DMS153 treated with DMSO at 0.1 percent for 48 hours (cell line): ENCODE measurements around the gene DAGLA.

Source experiments
- DNase-seq: peaks from one replicate; lab custom pipeline; 2025; ENCODE audit not compliant: unreplicated experiment; lab: John Stamatoyannopoulos, UW

The DAGLA gene

DNA sequence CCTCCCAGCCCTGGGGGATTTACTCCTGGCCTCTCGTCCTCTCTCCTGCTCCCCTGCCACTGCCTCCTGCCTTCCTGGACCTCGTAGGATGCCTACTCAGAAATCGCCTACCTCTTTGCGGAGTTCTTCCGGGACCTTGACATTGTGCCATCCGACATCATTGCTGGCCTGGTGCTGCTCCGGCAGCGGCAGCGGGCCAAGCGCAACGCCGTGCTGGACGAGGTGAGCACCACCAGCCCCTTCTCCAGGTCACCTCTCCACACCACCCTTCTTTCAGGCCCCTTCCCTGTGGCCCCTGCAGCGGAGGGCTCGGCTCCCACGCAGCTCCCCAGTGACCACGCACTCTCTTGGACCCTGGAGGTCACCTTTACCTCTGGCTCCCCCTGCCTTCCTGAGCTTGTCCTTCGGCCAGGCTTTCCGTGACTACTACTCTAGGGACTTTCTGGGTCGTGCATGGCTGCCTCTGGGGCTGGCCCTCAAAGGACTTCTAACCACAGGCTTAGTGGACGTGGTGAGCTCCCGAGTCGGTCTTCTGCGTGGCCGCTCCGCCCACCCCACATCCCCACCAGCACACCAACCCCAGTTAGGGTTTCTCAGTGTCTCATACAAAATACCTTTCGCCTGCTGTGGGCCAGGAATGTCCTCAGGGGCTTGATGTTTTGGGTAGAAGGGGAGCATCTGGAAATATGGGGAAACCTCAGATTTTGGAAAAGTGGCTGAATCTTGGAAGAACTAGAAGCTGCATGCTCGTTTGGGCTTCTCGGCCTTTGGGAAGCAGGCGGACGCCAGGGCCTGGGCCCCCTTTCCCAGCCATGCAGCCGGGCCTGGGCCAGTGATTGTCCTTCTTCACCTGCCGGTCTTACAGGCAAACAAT is 48.1 kb downstream of the DAGLA start:
- DNase-seq, result no peak

DNA sequence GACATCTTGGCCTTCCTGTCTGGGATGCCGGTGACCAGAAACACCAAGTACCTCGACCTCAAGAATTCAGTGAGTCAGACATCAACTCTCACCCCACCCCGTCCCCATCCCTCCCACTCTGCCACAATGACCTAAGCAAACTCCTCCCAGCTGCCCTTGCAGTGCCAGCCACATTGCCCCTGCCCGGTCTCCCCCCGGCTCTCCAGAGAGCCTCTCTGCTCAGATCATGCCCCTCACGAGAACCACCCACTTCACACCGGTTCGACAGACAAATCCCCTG is 48.7 kb downstream of the DAGLA start:
- no peak for DNase-seq

DNA sequence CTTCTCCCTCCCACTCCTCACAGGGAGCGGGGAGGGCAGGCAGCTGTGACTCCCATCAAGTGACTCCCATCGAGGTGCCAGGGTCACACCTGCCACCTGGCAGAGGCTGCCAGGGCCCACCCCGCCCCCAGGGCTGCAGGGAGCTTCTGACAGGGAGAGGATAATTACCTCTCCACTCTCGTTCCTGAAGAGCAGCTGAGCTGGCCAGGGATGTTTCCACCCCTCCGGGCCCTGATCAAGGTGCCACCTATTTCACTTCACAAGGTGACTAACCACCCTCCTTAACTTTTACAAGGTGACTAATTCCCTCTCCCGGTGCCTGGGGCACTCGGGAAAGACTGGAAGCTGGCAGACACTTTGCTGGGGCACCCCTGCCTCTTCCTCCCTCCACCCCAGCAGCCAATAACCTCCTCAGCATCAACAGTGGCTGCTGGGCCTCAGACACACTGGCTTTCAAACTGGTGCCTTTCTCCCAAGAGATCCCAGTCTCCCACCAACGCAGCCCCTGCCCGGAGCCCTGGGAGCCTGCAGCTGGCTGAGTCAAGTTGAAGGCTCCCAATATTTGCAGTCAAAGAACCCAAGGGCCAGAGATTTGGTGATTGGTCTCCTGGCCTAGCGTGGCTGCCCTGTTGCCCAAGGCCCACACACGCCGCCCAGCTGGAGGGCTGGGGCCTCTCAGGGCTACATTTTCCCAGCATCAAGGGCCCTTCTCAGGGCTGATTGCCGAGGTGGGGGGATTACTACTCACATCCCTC is 50.2 kb downstream of the DAGLA start:
- DNase-seq, result peak; percentile 87

DNA sequence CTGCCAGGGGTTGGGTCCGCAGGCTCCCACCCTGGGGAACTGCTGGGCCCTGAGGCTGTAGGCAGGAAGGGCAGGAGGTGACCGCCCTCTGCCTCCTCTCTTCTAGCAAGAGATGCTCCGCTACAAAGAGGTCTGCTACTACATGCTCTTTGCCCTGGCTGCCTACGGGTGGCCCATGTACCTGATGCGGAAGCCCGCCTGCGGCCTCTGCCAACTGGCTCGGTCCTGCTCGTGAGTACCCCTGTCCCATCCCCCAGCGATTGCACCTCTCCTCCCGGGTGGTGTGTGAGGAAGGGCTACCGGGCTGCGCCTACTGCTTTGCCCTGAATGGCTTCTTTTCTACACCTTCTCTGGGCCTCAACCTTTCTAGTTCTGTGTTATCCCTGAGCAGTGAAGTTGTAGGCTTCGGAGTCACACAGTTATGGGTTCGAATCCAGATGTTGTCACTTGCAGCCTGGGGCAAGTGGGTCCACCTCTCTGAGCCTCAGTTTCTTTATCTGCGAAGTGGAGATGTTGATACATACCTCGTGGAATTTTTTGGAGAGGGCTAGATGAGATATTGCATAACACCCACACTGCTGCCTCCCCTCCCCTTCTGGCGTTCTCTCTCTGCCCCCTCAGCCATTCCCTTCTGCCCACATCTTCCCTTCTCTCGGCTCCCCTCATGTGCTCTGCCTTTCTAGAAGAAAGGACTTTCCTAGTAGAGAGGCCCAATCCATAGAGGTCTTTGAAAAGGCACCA is 51.2 kb downstream of the DAGLA start:
- no peak for DNase-seq

DNA sequence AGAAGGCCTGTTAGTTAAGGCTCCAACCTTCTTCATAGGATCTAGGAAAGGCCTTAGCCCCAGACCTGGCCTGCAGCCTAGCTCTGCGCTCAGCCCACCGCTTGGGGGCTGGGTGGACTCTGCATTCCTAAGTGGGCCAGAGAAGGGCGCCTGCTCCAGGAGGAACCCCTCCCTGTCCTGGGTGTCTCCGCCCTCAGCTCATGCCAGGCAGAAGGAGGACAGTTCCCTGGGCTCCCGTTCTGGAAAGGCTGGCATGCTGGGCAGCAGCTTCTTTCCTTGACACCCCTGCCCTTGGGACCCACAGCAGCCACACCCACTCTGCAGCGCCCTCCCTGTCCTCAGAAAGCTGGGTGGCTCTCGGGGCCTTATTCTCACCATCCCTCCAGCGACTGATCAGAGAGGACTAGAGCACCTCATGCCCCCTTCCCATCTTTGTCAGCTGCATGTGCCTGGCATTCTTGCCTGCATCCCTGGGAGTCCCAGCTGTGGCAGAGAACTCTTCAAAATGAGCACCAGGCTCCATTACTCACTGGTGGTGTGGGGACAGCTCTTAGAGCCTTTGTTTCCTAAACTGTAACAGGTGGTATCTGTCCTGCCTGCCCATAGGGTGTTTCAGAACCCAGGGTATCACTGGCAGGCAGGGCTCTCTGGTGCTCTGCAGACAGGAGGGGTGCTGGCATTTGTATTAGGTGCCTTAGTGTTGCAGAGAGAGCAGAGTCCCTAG is 51.9 kb downstream of the DAGLA start:
- no peak for DNase-seq

DNA sequence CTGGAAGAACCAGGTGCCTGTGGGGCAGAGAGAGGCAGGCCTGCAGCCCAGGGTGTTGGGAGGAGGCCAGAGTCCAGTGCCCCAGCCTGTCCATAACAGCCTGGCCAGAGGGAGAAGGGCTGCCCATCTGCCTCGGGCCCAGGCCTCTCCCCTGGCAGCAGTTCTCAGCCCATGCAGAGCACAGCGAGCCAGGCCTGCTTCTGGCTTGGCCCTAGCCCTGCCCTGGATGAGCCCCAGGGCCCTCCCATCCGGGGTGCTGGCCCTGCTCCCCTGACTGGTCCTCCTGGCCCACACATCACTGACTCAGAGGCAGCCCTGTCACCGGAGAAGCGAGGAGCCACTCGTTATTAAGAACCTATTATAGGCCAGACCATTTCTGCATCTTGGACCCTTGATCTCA is 52.5 kb downstream of the DAGLA start:
- DNase-seq, result no peak

DNA sequence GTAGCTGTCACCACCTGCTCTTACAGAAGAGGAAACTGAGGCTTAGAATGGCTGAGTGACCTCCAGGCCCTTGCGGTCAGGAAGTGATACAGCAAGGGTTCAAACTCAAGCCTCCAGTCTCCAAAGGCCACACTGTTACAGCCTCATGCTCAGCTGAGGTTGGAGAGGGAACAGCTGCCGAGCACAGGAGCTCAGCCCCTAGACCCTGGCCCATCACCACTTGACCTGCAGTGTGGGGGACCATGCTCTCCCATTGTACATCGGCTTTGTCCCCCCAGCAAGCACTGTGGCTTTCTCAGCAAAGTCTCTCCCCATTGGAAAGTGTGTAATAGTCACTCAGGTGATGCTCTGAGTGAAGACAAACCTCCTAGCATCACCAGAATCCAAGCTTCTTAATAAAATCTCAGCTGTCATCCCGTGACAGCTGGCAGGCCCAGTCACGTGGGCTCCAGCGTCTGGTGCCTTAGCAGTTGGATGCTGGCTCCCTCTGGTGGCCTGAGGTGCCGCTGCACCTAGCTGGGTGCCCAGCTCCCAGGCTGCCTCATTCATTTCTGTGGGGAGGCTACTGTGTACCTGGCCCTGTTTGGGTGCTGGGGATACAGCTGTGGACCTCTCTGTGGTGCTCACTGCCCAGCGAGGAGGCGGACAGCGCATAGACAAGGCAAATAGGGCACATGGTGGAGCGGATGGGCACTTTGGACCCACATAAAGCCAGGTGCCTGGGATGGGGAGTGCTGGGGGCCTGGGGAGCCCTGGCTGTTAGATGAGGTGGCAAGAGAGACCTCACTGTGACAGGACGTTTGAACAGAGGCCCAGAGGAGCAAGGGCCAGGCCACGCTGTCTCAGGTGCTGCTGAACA is 53.2 kb downstream of the DAGLA start:
- peak; percentile 35 for DNase-seq

DNA sequence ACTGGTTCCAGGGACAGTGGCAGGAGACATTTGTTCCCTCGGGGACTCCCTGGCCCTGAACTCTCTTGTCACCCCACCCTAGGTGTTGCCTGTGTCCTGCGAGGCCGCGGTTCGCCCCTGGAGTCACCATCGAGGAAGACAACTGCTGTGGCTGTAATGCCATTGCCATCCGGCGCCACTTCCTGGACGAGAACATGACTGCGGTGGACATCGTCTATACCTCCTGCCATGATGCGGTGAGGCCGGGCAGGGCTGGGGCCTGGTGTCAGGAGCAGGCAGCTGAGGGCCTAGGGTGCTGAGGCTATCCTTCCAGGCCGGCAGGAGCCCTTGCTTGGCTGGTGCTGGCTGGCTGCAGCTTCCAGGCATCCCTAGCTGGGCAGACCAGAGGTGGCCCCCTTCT is 54.6 kb downstream of the DAGLA start:
- DNase-seq, result no peak

DNA sequence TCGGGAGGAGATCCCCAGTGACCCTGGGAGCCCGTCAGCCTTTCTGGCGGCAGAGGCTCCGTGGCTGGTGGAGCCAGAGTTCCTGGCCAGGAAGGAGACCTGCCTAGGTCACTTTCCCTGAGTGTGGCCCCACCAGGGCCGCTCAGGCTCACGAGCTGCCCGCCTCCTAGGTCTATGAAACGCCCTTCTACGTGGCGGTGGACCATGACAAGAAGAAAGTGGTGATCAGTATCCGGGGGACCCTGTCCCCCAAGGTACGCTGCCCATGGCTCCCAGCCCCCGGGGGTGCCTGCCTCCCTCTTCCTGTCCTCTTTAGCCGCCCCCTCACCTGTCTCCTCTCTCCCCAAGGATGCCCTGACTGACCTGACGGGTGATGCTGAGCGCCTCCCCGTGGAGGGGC is 55.2 kb downstream of the DAGLA start:
- DNase-seq, result no peak

DNA sequence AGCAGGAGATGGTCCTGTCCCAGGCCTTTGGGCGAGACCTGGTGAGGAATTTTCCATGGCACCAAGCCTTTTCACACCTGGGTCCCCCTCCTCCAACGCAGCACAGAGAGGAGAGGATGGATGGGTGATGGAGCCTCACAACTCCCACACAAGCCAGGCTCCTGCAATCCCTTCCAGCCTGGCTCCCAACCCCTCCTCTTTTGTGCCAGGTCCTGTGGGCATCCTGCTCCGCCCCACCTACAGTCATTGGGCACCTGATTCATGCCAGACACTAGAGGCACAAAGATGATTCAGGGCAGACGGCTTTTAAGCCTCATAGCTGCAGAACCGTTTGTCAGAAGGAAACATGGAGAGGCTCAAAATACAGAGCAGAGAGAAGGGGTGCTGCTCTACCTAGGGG is 56.1 kb downstream of the DAGLA start:
- DNase-seq, result no peak

DNA sequence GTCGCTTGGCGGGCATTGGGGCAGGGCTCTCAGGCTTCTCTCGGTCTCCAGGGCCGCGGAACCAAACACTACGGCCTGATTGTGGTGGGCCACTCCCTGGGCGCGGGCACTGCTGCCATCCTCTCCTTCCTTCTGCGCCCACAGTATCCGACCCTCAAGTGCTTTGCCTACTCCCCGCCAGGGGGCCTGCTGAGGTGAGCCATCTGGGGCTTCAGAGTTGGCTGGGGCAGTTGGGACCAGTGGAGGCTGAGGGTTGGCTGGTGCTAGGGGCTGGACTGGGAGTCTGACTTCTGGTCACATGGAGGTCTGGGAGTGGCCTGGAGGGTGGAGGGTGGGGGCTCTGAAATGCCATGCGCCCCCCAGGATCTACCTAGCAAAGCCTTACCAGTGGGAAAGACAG is 56.9 kb downstream of the DAGLA start:
- DNase-seq, result no peak

DNA sequence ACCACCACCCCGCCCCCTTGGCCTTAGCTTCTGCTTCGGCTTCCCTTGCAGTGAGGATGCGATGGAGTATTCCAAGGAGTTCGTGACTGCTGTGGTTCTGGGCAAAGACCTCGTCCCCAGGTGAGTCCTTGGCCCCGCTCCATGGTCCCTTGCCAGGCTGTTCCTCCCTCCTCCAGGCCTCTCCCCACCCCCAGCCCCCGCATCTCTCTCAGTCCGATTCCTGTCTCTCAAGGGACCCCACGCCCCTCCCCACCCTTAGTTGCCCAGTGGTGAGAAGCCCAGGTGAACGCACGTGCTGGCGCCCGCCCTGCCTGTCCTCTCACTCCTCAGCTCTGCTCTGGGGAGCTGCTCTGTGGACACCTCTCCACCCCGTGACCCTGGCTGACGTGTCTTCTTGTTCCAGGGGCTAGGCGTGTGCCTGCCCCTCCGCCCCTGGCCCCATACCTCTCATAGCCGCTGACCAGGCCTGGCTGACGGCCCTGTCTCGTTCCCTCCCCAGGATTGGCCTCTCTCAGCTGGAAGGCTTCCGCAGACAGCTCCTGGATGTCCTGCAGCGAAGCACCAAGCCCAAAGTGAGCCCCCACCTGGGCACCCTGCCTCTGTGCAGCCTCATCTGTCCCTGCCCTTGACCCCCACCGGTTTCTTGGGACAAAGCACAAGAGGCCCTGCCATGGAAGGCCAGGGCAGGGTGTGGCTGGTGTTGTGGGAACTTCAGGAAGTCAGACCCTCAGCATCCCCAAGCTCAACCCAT is 57.6 kb downstream of the DAGLA start:
- DNase-seq, result no peak

DNA sequence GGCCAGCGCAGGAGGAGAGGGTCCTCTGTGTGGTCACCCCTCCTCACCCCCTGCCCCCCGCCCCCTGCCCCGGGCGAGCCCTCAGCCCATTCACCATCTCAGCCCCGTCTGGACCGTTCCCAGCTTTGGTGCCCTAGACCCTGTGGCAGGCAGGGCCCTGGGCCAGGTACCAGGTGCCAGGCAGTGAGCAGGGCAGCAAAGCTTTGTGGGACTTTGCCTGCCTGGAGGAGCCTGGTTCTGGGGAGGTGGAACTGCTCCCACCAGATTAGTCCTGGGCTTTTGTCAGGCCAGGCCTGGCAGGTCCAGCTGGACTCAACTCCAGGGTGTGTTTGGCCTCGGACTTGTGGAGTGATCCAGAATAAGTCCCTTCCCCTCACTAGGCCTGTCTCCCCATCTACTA is 58.6 kb downstream of the DAGLA start:
- DNase-seq, result no peak

DNA sequence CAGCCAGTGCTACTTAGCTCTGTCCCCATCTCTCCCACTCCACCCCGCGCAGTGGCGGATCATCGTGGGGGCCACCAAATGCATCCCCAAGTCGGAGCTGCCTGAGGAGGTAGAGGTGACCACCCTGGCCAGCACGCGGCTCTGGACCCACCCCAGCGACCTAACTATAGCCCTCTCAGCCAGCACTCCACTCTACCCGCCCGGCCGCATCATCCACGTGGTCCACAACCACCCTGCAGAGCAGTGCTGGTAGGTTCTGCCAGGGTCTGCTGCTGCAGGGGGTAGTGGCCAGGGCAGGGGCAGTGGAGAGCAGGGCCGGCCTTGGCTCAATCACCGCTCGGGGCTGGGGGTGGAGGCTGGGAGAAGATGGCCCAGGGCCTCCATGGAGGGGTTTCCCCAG is 59.2 kb downstream of the DAGLA start:
- no peak for DNase-seq

DNA sequence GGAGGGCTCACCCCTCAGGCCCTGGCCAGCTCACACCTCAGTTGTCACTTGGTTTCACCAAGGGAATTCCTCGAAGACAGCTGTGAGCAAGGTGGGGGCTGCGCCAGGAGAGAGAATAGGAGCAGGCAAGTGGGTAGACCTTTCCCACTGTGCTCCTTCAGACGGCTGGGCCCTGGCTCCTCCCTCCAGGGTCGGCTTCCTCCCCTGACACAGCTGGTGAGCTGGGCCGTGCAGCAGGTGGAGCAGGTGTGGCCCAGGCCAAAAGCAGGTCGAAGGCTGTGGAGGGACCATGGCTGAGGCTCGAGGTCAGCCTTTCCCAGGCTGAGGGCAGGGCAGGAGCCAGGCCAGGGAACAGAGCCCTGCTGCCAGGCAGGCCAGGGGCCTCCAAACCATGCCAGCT is 59.8 kb downstream of the DAGLA start:
- DNase-seq, result no peak

DNA sequence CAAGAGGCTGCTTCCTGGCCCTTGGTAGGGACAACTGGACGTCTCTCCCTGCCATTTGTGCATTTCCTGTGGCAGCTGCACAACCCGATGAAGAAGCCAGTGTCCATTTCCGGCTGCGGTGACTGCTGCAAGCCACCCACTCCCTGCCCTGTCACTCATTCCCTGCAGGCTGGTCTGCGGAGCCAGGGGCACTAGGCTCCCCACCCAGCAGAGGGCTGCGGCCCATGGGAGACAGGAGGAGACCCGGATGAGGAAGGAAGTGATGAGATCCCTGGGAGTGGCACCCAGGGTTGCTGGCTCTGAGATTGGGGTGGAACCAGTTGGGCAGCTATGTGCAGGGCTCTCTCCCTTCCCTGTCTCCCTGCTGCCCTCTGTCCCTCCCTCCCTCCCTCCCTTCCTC is 62.2 kb downstream of the DAGLA start:
- no peak for DNase-seq

DNA sequence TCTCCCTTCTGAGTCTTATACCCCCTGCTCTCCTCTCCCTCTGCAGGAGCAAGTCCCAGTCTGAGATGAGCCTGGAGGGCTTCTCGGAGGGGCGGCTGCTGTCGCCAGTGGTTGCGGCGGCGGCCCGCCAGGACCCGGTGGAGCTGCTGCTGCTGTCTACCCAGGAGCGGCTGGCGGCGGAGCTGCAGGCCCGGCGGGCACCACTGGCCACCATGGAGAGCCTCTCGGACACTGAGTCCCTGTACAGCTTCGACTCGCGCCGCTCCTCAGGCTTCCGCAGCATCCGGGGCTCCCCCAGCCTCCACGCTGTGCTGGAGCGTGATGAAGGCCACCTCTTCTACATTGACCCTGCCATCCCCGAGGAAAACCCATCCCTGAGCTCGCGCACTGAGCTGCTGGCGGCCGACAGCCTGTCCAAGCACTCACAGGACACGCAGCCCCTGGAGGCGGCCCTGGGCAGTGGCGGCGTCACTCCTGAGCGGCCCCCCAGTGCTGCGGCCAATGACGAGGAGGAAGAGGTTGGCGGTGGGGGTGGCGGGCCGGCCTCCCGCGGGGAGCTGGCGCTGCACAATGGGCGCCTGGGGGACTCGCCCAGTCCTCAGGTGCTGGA is 63.4 kb downstream of the DAGLA start:
- DNase-seq, result no peak

DNA sequence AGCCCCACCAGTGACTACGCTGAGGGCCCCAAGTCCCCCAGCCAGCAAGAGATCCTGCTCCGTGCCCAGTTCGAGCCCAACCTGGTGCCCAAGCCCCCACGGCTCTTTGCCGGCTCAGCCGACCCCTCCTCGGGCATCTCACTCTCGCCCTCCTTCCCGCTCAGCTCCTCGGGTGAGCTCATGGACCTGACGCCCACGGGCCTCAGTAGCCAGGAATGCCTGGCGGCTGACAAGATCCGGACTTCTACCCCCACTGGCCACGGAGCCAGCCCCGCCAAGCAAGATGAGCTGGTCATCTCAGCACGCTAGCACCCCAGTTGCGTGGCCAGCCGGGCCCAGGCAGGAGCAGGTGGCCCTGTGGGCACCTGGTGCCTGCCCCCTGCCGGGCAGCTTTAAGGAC is 64.0 kb downstream of the DAGLA start:
- no peak for DNase-seq

DNA sequence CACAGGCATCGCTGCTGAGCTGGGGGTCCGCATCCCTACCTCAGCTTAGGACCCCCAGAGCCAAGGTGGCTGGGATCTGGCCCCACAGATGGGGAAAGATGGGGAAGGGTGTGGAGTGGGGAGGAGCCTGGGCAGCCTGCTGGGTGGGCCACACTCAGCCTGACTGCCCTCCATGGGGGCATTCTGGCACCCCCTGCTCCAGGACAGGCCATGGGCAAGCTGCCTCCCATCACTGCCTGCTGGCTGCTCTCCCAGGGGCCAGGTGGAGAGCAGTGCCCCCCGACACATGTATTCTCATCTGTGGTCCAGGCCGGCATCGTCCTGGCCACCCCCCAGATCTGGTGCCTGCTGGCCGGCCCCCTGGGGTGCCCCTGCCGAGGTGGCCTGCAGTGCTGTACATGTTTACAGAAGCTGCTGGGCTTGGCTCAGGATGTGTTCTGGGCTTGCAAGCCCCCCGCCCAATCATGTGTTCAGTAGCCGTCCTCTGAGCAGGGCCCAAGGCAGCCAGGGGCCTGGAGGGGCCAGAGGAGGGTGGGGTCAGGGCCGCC is 64.5 kb downstream of the DAGLA start:
- no peak for DNase-seq
